ENCODE data around the gene LYPD6B.

Gene LYPD6B

DNA sequence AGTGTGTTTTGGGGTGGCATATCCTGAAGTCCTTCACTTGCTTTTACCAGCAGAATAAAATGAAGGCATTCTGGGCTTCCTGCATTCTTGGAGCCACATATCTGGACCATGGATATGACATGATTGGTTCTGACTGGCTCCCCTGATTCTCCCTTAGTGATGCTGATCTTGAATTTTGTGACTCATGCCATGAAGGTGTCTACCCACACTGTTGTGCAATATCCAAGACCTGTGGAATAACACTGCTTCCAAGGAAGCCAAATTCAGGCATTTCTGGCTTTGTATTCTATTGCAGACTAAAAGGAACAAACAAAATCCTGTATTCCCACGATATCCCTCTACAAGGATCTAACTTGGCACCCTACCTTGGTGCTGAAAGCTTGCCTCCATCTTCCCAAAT, 125.8 kb downstream of the LYPD6B start:
- no peak for DNase-seq

GRCh38 chr2:149164827-149165226, 126.3 kb downstream of the LYPD6B start:
- no peak for DNase-seq

DNA sequence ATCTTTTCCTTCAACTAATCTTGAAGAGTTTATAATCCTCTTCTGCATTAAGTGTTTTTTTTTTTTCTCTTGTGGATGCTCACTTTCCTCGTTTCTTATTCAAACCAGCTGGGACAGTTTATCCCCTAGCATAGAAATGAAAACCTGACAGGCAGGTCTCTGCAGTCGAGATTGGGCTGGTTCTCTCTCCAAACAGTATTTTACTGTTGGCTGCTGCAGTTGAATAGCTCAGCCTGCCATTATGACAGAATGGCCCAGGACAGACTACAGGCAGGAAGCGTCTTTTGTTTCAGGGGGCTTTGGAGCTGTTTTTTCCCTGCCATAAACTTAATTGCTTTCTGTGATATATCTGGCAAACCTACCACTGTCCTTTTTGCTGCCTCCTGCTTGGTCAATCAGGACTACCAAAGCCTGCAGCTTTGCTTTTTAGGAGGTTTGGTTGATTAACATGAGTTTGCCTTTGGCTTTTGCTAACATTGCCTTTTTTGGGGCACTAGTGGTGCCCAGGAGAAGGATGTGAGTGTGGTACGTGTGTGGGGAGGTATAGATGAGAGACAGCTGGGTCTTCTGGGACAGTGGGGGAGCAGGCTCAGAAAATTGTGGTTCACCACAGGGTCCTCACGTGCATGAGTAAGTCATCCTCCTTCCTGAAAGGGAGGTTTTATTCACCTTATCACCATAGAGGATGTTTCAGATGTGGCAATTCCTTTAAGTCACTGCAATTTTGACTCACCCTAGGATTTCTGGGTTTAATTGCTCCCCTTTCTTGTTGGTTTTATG, 128.7 kb downstream of the LYPD6B start:
- DNase-seq = no peak

- DNase-seq = no peak
Observed at GRCh38 chr2:149167941-149168340, 129.4 kb downstream of the LYPD6B start.

- no peak for DNase-seq
Observed at GRCh38 chr2:149169656-149170055, 131.2 kb downstream of the LYPD6B start.

GRCh38 chr2:149170156-149170555, 131.7 kb downstream of the LYPD6B start:
- no peak for DNase-seq

DNA sequence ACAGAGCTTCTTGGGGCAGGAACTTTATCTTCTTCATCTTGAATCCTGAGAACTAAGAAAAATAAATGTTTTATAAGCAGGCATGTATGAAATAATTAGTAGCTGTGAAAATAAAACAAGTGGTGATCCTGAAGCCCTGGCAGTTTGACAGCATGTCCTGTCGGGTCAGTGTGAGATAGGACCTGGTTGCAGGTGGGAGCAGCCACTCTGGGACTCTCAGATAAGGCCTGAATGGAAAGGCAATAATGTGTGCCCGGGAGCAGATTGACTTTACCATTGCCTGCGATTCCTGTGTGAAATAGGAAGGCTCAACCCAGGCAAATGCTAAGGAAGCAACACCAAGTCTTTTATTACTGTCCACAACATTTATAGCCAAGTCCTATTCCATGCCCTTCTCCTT, 132.4 kb downstream of the LYPD6B start:
- no peak for DNase-seq

- DNase-seq = no peak
Observed at GRCh38 chr2:149173220-149173619, 134.7 kb downstream of the LYPD6B start.

GRCh38 chr2:149175956-149176355, 137.5 kb downstream of the LYPD6B start:
- no peak for DNase-seq

- no peak for DNase-seq
Observed at GRCh38 chr2:149178612-149179011, 140.1 kb downstream of the LYPD6B start.

GRCh38 chr2:149180226-149180875, 141.9 kb downstream of the LYPD6B start:
- no peak for DNase-seq

GRCh38 chr2:149183187-149183586, 144.7 kb downstream of the LYPD6B start:
- no peak for DNase-seq

DNA sequence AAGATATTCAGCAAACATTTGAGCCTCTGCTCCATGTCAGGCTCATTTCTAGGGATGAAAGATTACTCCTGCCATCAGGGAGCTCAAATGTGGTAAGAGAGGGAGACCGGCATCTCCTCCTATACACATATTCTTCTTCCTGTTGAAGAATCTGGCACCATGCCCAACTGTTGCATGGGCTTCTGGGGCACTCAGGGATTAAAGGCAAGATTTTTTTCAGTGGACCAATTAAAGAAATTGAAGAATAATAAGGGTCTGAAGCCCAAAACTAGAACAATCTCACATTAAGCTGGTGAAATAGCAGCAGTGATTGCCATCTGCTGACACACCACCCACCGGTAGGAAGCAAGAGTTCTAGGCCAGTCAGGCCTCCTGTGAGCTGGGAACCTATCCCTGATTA, 146.5 kb downstream of the LYPD6B start:
- no peak for DNase-seq

DNA sequence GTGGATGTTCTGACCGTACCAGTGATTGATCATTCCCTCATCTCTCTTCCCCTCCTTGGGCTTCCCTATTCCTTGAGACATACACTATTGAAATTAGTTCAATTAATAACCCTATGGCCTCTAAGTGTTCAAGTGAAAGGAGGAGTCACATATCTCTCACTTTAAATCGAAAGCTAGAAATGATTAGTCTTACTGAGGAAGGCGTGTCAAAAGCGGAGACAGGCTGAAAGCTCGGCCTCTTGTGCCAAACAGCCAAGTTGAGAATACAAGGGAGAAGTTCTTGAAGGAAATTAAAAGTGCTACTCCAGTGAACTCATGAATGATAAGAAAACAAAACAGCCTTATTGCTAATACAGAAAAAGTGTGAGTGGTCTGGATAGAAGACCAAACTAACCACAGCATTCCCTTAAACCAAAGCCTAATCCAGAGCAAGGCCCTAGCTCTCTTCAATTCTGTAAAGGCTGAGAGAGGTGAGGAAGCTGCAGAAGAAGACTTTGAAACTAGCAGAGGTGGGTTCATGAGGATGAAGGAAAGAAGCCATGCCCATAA, 147.5 kb downstream of the LYPD6B start:
- no peak for DNase-seq

GRCh38 chr2:149187057-149187456, 148.6 kb downstream of the LYPD6B start:
- no peak for DNase-seq

- DNase-seq = no peak
Observed at GRCh38 chr2:149188291-149188690, 149.8 kb downstream of the LYPD6B start.

- no peak for DNase-seq
Observed at GRCh38 chr2:149189769-149190168, 151.3 kb downstream of the LYPD6B start.

DNA sequence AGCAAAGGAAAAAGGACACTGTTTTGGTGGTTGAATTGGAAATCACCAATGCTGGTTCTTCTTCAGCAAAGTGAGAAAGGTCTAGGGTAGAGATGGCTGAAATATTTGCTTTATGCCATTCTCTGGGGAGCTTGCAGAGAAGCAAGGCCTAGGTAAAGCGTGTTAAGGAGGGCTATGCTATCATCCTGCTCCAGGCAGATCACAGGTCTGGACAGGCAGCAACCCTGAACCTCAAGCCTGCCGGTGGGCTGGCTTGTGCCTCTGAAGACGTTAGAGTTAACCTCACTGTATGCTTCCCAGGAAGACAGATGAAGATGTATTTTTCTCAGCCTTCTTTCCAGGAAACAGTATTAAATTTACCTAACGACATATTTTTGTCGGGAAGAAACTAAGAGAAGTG, 153.4 kb downstream of the LYPD6B start:
- DNase-seq = no peak

DNA sequence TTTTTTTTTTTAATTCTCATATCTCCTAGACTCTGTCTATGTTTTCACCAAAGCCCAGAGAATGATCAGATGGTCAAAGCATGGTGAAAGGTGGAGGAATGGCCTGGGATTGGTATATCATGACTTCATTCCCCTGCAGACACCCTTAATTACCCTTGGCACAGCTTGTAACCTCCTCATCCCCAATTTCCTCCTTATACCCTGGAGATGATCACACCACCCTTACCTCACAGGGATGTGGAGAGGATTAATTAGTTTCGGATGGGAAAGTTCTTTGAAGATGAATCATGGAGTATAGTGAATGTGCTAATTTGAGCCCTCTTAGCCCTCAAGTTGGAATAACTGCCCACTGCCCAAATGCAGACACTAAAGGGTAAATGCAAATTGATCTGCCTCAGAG, 153.9 kb downstream of the LYPD6B start:
- DNase-seq = no peak

- DNase-seq = no peak
Observed at GRCh38 chr2:149200109-149200520, 161.6 kb downstream of the LYPD6B start.

DNA sequence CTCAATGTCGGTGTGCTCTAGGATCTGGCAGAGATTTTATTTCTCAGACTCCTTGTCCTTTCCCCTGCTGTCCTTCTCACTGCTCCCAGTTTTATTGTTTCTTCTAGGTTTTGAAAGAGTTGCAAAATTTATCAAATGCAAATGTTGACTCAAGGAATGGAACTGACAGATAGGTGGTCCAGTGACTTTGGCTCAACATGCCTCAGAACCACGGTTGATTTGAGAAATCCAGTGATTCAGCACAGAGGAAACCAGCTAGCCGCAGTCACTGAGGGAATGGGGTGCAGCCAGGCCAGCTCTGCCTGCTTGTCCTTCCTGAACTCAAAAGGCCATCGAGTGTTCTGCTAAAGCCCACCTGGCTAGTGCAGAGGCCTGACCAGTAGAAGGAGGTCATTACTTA, 166.2 kb downstream of the LYPD6B start:
- no peak for DNase-seq

GRCh38 chr2:149205143-149205542, 166.6 kb downstream of the LYPD6B start:
- DNase-seq = no peak

DNA sequence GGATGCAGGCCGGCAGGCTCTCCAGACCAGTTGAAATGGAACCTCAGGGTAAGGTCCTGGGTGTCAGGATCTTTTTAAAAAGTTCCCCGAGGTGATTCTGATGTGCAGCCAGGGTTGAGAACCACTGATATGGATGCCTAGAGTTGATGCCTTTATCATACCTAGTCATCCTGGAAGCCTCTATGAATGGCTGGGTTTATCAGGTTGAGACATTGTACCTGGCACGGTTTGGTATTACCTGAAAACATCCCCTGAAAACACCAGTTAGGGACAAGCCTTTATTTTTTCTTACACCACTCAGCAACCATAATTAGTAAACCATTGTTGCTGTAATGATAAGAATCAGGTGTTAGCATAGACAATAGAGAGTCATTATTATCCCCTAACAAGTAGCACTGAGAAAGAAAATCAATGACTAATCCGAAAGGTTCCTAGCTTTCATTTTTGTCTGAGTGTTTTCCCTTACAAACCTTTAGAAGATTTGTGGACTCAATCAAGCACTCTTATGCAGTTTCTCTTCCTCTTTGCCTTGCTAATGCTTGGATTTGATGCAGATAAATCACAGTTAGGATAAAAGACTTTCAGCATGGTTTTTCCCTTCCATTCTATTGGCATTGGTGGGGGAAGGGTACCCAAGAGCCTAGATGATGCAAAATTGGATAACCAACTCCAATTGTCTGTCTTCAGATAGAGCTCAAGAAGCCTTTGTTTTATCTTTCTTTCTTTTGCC, 175.4 kb downstream of the LYPD6B start:
- DNase-seq = no peak

DNA sequence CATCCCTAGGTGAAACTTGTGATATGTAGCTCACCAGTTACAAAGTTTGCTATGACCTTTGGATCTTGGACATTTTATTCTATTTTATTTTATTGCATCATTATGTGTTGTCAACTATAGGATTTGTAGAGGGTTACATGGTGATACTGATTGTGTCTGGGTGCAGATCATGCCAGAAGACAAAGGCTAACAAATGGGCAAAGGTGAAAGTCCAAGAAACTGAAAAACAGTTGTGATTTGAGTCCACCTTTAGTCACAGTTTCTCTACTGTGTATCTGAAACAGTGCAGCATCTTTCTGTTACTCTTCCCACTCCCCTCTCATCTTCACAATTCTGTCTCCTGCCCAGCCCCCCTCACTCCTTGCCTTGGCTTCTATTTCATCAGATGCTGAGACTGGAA, 180.0 kb downstream of the LYPD6B start:
- DNase-seq = no peak

All from effector CD8-positive, alpha-beta T cell (primary cell).